GM10266 (cell line): Measurements from ENCODE around the gene EPHA4.

Experiments used
- DNase-seq: peaks from one replicate; pipeline ENCODE4 v3.0.0; 2012; ENCODE audit errors: extremely low spot score
- TF ChIP-seq, protein P1 (sequence below): IDR thresholded peaks from 2 replicates; pipeline ENCODE4 v1.5.1; 2012; ENCODE audit warnings: mild to moderate bottlenecking, low read depth; ENCODE audit not compliant: control insufficient read depth, insufficient read depth; ENCODE audit errors: missing control alignments

EPHA4 gene

DNA sequence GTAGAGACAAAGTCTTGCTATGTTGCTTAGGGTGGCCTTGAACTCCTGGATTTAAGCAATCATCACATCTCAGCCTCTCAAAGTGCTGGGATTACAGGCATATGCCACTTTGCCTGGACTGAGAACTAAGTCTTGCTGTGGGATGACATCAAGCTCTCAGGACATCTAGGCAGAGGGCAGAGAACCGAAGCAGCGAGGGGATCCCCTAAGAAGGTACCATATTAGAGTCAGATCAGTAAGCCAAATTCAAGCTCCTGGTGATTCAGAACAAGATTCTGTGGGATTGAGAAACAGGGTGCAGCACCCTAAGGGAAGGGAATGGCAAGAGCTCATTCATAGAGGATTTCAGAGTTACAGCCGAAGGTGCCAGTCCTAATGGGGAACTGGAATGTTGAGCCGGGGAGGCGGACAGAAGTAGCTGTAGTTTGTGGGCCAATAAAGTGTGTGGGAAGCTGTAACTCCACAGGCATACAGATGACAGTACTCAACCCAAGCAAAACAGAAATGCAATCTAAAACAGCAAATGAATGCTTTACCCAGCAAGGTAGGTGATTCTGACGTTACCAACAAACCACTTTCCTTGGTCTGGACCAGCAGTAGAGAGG lies 30.9 kb downstream of the EPHA4 start:
- no peak for DNase-seq
- TF ChIP-seq, protein P1, sequence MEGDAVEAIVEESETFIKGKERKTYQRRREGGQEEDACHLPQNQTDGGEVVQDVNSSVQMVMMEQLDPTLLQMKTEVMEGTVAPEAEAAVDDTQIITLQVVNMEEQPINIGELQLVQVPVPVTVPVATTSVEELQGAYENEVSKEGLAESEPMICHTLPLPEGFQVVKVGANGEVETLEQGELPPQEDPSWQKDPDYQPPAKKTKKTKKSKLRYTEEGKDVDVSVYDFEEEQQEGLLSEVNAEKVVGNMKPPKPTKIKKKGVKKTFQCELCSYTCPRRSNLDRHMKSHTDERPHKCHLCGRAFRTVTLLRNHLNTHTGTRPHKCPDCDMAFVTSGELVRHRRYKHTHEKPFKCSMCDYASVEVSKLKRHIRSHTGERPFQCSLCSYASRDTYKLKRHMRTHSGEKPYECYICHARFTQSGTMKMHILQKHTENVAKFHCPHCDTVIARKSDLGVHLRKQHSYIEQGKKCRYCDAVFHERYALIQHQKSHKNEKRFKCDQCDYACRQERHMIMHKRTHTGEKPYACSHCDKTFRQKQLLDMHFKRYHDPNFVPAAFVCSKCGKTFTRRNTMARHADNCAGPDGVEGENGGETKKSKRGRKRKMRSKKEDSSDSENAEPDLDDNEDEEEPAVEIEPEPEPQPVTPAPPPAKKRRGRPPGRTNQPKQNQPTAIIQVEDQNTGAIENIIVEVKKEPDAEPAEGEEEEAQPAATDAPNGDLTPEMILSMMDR = no peak

- TF ChIP-seq, protein P1 = no peak
- no peak for DNase-seq
These were observed 32.9 kb downstream of the EPHA4 start for GRCh38 chr2:221539246-221539645.

GRCh38 chr2:221535824-221536223 lies 36.3 kb downstream of the EPHA4 start:
- TF ChIP-seq, protein P1 = no peak
- DNase-seq = no peak

DNA sequence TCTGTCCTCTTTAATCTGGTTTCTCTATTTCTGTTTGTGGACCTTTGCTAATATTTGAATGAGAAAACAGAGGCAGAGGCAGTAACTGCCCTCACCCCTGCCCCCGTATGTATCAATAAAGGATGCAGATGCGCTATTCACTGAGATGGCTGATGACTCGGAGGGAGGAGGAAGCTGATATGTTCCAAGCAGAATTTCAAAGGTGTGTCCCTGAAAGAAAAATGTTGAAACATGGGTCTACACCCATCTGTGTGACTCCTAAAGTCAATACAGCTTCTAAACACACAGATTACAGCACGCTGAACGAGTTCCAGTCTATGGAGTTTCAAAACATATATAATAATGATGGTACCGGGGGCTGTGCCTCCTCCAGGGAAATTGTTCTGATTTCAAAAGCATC lies 38.8 kb downstream of the EPHA4 start:
- no peak for DNase-seq
- TF ChIP-seq, protein P1 = no peak

DNA sequence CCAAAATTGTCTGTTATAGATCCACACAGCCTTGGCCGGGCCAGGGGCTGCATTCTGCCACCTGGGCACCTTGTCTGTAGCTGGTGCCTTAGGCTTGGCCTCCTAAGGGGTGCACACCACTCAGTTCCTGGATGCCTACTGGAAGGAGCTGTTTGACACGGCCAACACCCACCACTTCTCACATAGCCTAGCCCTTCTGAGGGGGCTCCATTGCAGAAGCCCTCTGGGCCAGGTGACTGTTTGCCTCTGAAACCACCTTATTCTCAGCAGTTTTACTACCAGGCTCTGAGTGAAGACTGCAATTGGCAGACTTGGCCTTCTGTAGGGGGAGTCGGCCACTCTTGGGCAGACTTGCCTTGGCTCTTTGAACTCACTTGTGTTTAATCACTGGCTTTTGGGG lies 39.5 kb downstream of the EPHA4 start:
- no peak for DNase-seq
- TF ChIP-seq, protein P1 = no peak

- TF ChIP-seq, protein P1 = no peak
- no peak for DNase-seq
These were observed 41.5 kb downstream of the EPHA4 start for GRCh38 chr2:221530653-221531037.

GRCh38 chr2:221529943-221530652 lies 42.0 kb downstream of the EPHA4 start:
- no peak for DNase-seq
- TF ChIP-seq, protein P1 = no peak
